Measurements from ENCODE around the gene RNF5.
A peak's percentile ranks its signal among the peaks of the same experiment; 100 is the strongest.

RNF5 gene

DNA sequence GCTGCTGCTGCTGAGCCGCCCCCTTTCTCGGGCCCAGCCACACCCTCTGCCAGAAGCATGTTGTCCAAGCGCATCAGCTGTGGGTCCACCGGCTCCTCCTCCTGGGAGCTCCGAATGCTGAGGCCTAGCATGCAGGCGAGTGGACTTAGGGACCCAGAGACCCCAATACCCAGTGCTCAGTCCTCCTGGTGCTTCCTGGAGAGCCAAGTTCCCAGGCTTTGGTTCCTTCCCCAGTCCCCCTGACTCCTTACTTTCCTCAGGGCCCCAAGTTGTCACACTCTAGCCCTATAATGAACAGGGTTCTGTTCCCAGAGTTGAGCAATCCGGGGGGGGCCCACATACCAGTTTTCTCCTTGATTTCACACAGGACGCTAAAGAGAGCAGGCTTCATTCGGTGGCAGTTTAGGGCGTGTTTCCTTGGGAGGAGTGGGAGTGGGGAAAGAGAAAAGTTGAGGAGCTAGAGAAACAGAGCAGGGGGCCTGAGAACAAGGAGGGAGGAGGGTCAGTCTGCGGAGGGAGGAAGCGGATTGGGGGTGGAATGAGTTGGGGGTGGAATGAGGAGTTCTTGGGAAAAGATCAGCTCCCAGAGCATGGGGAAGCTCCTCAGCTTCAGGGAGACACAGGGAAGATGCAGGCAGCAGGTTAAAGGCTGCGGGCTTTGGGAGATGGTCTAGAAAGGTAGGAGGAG is 10.3 kb downstream of the RNF5 start:
- TF ChIP-seq, protein P1, sequence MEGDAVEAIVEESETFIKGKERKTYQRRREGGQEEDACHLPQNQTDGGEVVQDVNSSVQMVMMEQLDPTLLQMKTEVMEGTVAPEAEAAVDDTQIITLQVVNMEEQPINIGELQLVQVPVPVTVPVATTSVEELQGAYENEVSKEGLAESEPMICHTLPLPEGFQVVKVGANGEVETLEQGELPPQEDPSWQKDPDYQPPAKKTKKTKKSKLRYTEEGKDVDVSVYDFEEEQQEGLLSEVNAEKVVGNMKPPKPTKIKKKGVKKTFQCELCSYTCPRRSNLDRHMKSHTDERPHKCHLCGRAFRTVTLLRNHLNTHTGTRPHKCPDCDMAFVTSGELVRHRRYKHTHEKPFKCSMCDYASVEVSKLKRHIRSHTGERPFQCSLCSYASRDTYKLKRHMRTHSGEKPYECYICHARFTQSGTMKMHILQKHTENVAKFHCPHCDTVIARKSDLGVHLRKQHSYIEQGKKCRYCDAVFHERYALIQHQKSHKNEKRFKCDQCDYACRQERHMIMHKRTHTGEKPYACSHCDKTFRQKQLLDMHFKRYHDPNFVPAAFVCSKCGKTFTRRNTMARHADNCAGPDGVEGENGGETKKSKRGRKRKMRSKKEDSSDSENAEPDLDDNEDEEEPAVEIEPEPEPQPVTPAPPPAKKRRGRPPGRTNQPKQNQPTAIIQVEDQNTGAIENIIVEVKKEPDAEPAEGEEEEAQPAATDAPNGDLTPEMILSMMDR (IDR thresholded peaks at IDR 0.05; ENCODE audit: borderline replicate concordance, insufficient read depth, low read depth, low read length) = no peak

DNA sequence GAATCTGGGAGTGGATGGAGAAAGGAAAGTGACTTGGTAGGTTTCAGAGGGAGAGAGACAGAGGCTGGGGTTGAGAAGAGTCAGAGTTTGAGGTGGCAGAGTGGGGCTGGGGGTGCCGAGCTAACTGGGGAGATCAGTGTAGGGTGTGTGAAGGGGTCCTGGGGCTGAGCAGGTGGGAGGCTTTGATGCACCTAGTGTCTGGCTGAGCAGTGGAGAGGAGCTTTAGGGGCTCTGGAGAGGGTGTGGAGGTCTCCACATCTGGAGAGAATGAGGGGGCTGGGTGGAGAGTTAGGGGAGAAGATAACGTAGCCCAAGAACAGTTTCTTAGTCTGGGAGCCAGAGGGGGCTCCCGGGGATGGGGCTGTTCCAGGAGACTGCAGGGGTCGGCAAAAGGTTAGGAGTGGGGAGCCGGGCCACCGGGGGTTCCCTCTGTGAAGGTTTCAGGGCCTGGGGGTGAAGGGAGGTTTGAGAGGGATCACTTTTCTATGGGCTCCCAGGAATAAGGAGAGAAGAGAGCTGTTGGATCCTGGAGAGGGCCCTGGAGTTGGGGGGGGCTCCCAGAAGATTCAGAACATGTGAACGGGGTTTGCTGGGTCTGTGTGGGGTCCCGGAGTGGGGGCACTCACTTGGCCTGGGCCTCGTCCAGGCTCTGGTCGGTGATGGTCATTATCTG is 11.0 kb downstream of the RNF5 start:
- TF ChIP-seq, protein P1 (IDR thresholded peaks at IDR 0.05; ENCODE audit: borderline replicate concordance, insufficient read depth, low read depth, low read length) = no peak
- H3K4me3 ChIP-seq (ENCODE audit: low read depth, low read length) = peak overlapping the region; percentile 56

More for the DNA sequence above, 10.3 kb downstream of the RNF5 start:
- H3K4me3 ChIP-seq (ENCODE audit: low read depth, low read length) = peak overlapping the region; percentile 56

DNA sequence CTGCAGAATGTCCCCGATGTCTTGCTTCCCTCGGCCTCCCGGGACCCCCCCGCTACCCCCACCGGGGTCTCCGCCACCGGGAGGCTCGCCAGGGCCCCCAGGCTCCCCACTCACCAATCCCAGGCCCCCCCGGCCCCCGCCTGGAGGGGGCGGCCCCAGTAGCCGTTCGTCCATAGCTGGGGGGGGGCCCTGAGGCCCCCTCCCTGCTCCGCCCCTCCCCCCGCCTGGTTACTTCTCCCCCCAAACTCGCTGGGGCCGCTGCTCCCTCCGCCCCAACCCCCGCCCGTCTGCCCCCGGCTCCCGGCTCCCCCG is 11.5 kb downstream of the RNF5 start:
- TF ChIP-seq, protein P1 (IDR thresholded peaks at IDR 0.05; ENCODE audit: borderline replicate concordance, insufficient read depth, low read depth, low read length) = no peak
- H3K4me3 ChIP-seq (ENCODE audit: low read depth, low read length) = peak overlapping the region; percentile 56

DNA sequence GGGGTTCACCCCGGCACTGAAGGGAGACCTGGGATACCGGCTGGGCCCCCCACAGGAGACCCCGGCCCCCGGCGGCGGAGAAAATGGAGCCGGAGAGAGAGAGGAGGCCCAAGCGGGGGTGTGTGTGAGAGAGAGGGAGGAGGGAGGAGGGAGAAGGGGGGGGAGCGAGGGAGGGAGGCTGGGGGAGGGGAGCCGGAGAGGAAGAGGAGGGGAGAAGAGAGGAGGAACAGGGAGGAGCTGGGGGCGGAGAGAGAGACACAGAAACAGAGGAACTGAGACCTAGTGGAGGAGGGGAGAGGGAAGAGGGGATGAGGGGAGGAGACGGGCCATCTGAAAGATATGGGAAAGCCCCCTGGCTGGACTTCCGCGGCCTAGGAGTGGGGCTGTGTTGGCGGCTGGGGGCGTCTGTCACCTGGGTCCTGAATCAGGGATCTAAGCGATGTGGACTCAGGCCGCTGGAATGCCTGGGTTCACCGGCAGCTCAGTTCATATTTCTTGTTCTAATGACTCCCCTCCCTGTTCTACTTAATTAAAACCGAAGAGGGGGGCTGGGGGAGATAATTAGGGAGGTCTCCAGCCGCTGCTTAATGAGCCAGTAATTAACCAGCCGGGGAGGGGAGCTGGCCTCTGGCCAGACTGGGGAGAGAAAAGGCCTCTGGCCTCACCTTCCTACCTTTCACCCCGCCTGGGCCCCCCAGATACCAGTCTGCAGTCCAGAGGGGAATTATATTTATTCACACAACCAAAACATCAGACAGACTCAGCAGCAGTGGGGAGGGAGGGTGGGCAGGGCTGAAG is 12.0 kb downstream of the RNF5 start, which contains the start of gene PBX2:
TSS of gene PBX2 (minus strand) at position 149 of the 798 bp plus-strand sequence. CDS start 287 bp downstream, outside the sequence.
- TF ChIP-seq, protein P1 (IDR thresholded peaks at IDR 0.05; ENCODE audit: borderline replicate concordance, insufficient read depth, low read depth, low read length) = no peak
- peak within 1 kb of the TSS; percentile 76 for H3K4me3 ChIP-seq (ENCODE audit: low read depth, low read length)

DNA sequence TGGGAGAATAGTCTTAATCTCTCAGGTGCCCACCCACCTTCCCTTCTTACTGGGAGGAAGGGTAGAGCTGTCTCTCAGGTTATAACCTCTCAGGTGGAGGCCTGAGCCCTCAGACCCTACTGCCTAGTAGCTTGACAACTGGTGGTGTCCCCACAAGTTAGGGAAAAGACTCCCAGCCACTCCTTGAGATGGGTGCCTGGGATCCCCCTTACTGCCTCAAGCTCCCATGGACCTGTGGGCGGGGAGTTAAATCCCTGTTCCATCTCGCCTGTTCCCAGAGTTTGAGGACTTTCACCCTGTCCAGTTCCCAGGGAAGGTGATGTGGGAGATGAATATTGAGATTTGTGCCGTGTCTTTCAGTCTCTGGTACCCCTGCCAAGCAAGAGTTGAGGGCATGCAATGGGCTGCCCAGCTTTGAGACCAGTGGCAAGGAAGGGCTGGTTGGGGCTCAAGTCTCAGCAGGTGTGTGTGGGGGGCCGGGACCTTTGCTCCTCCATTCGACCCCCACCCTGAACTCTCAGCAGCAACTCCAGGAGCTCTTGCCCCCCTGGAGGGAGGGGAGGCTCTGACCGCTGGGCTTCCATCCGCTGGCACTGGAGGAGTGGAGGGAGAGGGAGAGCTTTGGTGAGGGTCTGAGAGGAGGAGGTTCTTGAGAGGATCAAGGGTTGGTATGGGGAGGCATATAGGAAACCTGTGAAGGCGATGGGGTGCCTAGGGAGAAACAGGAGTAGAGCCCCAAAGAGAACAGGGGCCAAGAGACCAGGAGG is 12.9 kb downstream of the RNF5 start:
- TF ChIP-seq, protein P1 (IDR thresholded peaks at IDR 0.05; ENCODE audit: borderline replicate concordance, insufficient read depth, low read depth, low read length) = no peak
- peak overlapping the region; percentile 76 for H3K4me3 ChIP-seq (ENCODE audit: low read depth, low read length)

DNA sequence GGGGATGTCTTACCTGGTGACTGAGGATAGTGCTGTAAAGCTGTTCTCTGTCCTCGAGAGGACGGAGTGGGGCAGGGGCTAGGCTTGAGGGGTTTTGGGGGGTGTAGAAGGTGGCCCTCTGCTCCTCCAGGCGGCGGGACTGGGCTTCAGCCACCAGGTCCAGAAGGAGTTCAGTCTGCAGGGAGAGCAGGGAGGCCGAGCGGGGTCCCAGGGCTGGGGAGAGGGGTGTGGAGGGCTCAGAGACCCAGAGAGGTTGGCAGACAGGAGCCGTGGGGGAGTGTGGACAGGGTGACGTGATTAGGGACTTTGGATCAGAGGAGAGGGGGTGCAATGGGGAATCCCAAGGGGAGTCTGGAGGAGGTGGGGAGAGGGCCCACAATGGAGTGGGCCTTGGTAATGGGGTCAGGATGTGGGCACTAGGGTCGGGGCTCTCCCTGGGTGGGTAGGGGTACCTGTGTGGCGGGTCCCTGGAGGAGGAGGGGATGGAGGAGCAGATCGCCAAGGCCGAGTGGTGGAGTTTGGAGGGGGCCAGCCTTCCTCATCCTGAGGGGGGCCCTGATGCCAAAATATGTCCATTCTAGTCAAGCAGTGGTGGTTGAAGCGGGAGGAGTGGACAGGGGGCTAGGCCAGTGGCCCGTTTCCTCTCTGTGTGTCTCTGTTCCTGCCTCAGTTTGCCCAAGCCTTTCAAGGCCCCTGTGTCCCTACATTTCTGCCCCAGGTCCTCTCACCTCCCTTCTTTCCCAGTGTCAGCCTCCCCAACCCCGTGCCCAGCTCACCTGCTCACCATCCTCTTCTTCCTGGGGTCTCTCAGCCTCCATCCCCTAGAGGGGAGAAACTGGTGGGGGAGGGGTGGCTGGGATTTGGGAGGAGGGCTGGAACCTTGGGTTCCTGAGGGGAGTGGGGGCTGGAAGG is 13.7 kb downstream of the RNF5 start:
- TF ChIP-seq, protein P1 (IDR thresholded peaks at IDR 0.05; ENCODE audit: borderline replicate concordance, insufficient read depth, low read depth, low read length) = no peak
- peak overlapping the region; percentile 76 for H3K4me3 ChIP-seq (ENCODE audit: low read depth, low read length)
